GM12892 (cell line): ENCODE results near the gene NOXRED1.

Experiments
- POLR2A ChIP-seq: IDR thresholded peaks from 2 replicates; pipeline ENCODE4 v1.6.1; 2011; ENCODE audit warnings: low read depth, low read length, control low read depth
- POLR2AphosphoS5 ChIP-seq: IDR thresholded peaks from 2 replicates; pipeline ENCODE4 v1.6.1; 2011; ENCODE audit warnings: low read depth, low read length, control low read depth
- TAF1 ChIP-seq: IDR thresholded peaks from 2 replicates; pipeline ENCODE4 v1.6.1; 2011; ENCODE audit warnings: low read depth, mild to moderate bottlenecking, control low read depth, low read length, borderline replicate concordance

GRCh38 chr14:77436042-77436441 lies 12.7 kb upstream of the NOXRED1 start:
- TF ChIP-seq POLR2A (no peak), TAF1 (no peak), POLR2AphosphoS5 (no peak)
